Gastroesophageal sphincter (tissue), 3 donors: Measurements from ENCODE around the gene SLC2A4.
A peak's percentile ranks its signal among the peaks of the same experiment; 100 is the strongest.

Experiments used
- EP300 ChIP-seq: sonication (generic); formaldehyde crosslinking; IDR thresholded peaks from one replicate; pipeline ENCODE4 v1.6.1; 2017; ENCODE audit warnings: antibody characterized with exemption, mild to moderate bottlenecking
- POLR2A ChIP-seq, 2 donors: fragments of 450-650 bp; IDR thresholded peaks; one replicate each; pipeline ENCODE4 v1.6.1; 2017; ENCODE audit warnings: antibody characterized with exemption in 2 of 2, mild to moderate bottlenecking in 2 of 2, moderate library complexity in 1 of 2
- POLR2AphosphoS5 ChIP-seq: sonication (generic); formaldehyde crosslinking; IDR thresholded peaks from one replicate; pipeline ENCODE4 v1.6.1; 2017; ENCODE audit warnings: antibody characterized with exemption
- TF ChIP-seq, protein P1 (sequence below), 4 experiments: fragments of 200-600 bp in 2 of 4; fragments of 450-650 bp in 2 of 4; sonication (generic) in 1 of 4; IDR thresholded peaks; one replicate each; pipeline ENCODE4 v1.5.1; 2017 to 2019; ENCODE audit warnings: antibody characterized with exemption in 4 of 4, mild to moderate bottlenecking in 2 of 4, moderate library complexity in 2 of 4

DNA sequence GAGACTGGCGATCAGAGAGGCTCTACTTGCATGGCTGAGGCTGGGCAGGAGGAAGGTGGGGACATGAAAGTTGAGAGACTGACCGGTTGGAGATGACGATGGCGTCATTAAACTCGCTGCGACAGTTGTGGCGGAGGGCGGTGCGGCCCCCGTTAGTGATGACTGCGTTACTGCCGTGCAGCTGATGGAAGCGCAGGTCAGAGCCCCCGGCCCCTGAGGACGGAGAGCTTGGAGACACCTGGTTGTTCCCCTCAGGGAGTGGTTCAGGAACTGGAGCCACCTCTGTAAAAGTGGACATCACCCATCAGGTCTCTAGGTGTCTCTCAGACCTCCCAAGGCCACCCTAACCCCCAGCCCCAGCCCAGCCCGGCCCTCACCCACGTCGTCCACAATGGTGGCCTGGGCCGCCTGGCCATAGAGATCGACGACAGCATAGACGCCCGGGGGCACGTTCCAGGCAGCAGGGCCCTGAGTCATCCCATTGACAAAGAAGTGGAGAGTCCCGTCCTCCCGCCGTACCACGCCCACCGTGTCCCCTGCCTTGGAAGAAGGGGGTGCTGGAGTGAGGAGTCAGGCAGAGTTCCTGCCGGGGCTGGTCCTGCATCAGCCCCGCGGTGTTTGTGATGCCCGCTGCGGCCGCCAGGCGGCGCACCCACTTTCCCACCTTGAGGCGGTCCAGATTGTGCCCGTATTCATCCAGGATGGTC is 42.4 kb downstream of the SLC2A4 start:
- TF ChIP-seq, protein P1, sequence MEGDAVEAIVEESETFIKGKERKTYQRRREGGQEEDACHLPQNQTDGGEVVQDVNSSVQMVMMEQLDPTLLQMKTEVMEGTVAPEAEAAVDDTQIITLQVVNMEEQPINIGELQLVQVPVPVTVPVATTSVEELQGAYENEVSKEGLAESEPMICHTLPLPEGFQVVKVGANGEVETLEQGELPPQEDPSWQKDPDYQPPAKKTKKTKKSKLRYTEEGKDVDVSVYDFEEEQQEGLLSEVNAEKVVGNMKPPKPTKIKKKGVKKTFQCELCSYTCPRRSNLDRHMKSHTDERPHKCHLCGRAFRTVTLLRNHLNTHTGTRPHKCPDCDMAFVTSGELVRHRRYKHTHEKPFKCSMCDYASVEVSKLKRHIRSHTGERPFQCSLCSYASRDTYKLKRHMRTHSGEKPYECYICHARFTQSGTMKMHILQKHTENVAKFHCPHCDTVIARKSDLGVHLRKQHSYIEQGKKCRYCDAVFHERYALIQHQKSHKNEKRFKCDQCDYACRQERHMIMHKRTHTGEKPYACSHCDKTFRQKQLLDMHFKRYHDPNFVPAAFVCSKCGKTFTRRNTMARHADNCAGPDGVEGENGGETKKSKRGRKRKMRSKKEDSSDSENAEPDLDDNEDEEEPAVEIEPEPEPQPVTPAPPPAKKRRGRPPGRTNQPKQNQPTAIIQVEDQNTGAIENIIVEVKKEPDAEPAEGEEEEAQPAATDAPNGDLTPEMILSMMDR (IDR thresholded peaks at IDR 0.05), result peak in 3 of 4 experiments; percentile 70 to 86 (median 86)
- no peak for TF ChIP-seq POLR2A (IDR thresholded peaks at IDR 0.05)
- TF ChIP-seq EP300, result no peak
- no peak for TF ChIP-seq POLR2AphosphoS5
